ENCODE results near the gene KRT24. TPM values are rescaled to one million over a fixed set of nuclear protein-coding genes. Genes with fewer than 3 reads are reported as not detected.

KRT24 gene
- total RNA-seq, 2 donors from 2014 or later, result 0.46 to 1.3 TPM

DNA sequence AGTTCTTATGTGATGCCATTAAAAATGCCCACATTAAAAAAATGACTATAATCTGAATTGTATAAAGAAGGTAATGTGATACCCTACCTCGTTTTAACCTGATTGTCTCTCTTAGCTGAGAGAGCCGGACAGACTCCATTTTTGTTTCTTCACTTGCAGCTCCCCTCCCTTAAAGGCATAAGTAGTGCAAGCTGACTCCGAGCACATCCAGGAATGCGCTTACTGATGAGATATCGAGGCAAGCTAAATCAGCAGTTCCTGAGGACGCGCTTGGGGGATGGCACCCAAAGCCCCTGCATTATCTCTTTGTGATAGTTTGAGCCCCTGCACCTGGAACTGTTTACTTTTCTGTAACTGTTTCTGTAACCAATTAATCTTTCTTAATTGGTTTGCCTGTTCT is 6.3 kb downstream of the KRT24 start:
- intact Hi-C loops (cut with DNase I, micrococcal nuclease), result no loop called here
- ATAC-seq (no peak), DNase-seq (no peak)

DNA sequence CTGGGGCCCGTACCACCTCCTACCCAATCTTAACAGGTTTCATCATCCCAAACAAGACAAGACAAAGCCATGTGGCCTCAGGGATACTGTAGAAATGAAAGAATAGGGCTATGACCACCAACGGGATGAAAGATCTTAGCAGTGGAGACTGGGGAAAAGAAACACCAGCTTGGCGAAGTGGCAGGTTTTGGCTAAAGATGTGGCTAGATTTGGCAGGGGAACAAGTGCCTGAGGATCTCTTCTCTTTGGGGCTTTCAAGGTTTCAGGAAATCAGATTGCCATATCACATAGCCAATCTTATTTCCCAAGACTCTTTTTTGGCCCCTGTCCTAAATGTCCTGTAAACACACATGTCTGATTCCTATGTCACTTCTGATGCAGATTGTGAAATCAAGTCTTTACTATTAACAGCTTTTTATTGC is 6.9 kb downstream of the KRT24 start:
- ATAC-seq (no peak), DNase-seq (no peak)
- intact Hi-C loops (cut with DNase I, micrococcal nuclease), result no loop called here

DNA sequence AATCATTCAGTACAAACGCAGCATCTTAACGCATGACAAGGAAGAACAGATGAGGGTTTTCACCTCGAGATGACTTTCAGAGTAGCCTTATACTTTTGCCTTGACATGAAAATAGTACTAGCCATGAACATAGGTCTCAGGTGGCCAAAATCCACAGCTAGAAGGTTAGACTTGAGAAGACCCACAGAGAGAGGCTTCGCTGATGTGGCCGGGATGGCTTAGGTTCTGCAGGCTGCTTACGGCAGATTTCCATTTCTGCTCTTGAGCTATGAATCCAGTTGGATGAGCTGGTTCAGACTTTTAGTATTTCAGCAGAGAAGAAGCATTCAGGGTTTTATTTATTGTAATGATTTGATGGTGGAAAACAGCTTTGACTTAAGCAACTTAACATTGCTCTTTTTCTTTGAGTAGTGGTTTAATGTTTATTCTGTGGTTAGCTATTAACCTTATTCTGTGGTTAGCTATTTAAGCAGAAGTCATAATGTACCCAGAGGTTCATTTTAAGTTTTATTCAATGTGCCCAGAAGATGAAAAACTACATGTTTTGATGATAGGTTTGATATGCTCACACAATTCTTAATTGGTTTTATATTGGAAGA is 7.6 kb downstream of the KRT24 start:
- ATAC-seq, result no peak
- DNase-seq, result no peak
- intact Hi-C loops (cut with DNase I, micrococcal nuclease), result no loop called here

DNA sequence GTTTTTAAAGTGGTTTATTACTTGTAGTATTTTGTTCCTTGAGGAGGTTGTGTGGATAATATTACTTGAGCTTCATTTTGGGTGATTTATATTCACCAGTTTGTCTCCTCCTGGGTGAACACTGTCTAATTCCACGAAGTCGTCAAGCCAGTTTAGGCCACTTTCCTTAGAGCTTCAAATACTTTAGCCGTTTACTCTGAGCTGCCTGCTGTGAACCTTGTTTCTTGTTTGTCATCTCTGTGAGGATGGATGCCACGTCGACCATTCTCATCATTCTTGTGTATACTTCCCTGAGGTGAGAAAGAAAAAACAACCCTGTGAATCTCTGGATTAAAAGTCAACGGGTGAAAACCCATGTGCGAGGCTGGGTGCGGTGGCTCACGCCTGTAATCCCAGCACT is 9.0 kb downstream of the KRT24 start:
- DNase-seq (no peak), ATAC-seq (no peak)
- intact Hi-C loops (cut with DNase I, micrococcal nuclease), result no loop called here

DNA sequence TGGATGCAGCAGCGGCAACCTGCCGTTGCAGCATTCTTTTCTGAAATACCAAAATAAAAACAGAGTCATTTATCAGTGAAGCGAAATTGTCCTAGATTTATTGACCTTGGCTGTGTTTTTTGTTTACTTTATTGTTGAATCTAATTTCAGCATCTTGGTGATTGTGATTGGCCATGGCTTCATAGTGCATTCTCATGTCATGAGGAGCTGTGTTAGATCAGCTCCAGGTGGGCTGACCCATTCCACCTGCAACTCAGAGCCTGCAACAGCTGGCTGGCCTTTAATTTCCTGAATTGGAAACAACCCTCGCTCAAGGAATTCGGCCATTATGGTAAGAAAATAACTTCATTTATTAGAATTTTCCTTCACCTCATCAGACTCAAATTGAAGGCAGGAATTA is 16.4 kb downstream of the KRT24 start:
- intact Hi-C loops (cut with DNase I, micrococcal nuclease), result no loop called here
- DNase-seq (no peak), ATAC-seq (no peak)

DNA sequence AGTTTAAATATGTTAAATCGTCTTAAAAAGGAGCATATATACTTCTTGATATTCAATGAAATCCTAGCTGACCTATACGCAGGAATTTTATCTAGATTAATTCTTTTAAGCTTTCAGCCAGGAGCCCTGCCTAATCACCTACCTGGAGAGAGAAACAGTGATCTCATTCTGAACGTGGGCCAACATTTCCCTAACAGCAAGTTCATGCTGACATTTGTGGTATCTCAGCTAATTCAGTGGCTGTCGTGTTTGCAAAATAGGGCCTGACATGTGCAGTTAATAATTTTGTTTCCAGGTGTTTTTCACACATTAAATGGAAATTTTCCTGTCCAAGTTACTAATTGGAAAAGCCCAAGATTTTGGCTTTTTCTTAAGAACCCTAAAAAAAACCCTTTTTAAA is 17.4 kb downstream of the KRT24 start:
- DNase-seq, result no peak
- intact Hi-C loops (cut with DNase I, micrococcal nuclease), result no loop called here
- ATAC-seq, result no peak

DNA sequence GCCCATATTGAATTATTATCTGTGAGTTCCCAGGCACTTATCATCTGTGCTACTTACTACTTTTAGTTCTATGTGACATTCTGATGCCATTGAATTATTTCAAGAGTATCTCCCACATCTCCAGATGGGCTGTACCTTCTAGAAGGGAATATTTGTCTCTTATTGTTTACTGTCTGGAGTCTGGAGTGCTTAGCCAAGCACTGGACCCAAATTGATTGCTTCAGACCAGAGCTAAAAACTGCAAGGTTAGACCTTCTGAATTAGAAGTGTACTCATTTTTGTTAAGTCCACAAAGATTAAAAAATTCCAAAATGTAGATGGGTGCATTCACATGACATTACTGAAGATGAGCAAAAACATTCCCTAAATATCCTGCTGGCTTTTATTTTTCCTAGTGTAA is 22.6 kb downstream of the KRT24 start:
- ATAC-seq (no peak), DNase-seq (no peak)
- intact Hi-C loops (cut with DNase I, micrococcal nuclease), result no loop called here

DNA sequence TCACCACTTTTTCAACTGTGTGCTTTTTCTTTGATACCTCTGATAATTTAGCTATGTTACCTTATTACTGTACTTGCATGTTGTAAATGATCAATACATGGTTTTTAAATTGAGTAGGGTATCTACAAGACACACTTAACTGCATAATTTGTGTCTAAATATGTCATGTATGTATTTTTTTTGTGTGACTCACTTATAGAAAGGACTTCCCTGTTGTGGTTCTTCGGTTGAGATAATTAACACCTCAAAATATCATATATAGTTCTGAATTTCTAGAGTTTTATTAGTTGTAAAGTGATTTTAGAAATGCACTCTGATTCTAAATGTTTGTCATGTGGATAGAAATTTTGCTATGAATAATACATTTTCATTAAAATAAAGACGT is 24.0 kb downstream of the KRT24 start:
- ATAC-seq (no peak), DNase-seq (no peak)
- intact Hi-C loops (cut with DNase I, micrococcal nuclease), result no loop called here

DNA sequence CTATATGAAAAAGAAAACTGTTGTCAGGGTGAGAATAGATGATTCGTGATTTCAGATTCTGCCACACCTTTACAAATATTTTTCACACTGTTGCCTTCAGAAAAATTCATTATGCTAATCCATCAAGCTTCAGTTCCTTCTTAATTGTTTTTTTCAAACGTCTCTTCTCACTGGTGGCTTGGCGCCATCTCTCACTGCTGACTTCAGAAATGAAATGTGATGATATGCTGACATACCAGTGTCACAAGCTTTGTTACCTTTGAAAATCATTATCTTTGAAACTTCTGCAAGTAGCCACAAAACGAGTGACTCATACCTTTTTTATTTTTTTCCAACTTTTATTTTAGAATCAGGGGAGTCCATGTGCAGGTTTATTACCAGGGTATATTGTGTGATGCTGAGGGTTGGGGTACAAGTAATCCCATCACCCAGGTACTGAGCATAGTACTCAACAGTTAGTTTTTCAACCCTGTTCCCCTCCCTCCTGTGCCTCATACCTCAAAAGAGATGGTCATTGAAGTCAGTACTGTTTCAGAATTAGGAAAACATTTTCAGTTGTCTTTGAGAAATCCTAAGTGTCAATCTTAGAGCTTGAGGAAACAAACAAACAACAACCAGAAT is 24.5 kb downstream of the KRT24 start:
- no peak for ATAC-seq
- intact Hi-C loops (cut with DNase I, micrococcal nuclease), result no loop called here
- no peak for DNase-seq

DNA sequence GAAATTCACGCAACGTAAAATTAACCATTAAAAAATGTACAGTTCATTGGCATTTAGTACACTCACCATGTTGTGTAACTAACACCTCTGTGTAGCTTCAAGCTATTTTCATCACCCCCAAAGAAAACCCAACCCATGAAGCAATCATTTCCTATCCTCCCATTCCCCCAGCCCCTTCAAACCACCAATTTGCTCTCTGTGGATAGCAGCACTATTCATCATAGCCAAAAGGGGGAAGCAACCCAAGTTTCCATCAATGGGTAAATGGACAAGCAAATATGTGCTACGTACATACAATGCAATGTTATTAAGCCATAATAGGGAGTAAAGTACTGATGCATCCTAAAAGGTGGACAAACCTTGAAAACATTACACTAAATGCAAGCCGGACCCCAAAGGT is 27.6 kb downstream of the KRT24 start:
- DNase-seq, result no peak
- intact Hi-C loops (cut with DNase I, micrococcal nuclease), result no loop called here

DNA sequence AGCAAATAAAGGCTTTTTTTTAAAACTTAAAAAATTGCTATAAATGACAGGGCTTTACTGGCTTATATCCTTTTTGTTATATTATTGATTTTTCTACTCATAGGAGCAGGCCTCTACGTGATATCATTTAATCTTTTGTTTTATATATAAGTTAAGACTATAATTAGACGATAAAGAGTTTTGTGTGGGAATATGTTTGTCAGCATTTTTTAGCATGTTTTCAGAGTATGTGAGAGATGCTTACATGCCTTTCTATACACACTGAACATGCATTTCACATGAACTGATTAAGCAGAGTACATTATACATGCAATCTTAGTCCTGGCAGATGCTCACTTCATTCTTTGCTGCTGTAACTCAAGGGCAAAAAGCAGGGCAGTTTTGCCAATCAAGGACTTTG is 30.9 kb downstream of the KRT24 start:
- no peak for DNase-seq
- intact Hi-C loops (cut with DNase I, micrococcal nuclease), result no loop called here
- no peak for ATAC-seq

More for the DNA sequence above, 27.6 kb downstream of the KRT24 start:
- no peak for ATAC-seq

DNA sequence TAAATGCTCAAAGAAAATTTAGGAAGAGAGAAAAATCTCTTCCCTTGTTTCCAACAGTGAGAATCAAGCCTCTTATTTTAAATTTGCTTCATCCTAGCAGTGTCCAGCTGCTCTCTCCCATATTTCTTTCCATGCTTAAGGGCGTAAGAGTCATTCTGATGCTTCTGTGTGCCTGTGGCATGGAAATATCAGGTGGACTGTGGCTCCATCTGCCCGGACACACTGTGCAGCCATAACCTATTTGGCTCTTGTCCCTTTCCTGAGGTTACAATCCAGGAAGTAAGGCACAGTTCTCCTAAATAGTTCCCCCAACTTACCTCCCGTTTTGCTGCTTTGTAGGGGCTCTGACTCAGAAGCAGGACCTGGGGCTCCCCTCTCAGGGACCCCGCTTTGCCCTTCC is 32.3 kb downstream of the KRT24 start:
- ATAC-seq, result no peak
- no peak for DNase-seq
- intact Hi-C loops (cut with DNase I, micrococcal nuclease), result no loop called here

DNA sequence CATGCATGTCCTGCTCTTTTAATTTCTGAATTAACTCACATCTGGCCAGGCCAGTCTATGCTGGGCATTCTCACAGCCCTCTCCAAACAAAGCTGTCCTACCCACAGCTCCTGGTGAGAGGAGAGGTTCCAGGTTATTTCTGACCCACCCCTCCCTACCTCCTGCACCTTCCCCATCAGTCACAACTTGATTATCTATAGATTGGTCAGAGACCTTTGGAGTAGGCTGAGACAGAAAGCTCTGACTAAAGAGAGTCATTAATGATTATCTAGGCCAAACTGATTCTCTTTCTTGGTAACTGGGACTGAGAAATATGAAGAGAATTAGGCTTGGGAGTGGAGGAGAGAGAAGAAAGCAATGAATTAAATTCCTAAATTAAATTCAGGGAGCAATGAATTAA is 37.2 kb downstream of the KRT24 start:
- intact Hi-C loops (cut with DNase I, micrococcal nuclease), result no loop called here
- no peak for DNase-seq
- ATAC-seq, result no peak

DNA sequence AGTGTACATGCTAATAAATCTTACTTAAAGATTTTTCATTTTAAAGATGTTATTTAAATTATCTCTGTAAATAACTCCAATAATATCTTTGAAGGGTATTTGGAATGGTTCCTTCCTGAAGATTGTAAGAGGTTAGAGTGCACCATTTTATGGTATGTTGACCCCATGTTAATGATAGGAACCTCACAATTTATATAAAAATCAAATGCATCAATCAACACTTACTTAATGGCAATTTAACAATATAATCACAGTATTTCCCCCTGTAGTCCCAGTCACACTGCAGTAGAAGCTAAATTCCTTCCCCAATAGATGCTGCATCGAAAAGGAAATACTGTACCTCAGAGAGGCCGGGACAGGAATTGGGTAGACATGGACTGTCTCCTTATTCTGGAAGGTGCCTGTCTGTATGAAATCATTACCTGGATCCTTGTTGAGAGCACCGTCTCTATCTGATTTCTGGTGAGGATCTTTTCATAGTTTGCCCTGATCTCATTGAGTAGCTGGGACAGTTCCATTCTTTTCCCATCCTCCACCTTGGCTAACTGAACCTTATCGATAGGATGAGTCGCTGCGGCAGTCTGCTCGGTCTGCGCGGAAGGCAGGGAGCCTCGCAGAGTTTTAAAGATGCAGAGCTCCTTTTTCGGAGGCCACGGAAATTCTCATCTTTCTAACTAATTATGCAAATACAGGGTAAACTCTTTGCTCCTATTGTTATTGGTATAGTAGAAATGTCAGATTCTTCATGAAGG is 38.8 kb downstream of the KRT24 start, which contains the start of gene KRT222:
Gene KRT222, minus strand, starts transcription at position 596 of the 752 bp plus-strand sequence. Its CDS starts 78 bp downstream, at position 518.
- no peak for ATAC-seq
- DNase-seq, result no peak
- intact Hi-C loops (cut with DNase I, micrococcal nuclease), result no loop called here

DNA sequence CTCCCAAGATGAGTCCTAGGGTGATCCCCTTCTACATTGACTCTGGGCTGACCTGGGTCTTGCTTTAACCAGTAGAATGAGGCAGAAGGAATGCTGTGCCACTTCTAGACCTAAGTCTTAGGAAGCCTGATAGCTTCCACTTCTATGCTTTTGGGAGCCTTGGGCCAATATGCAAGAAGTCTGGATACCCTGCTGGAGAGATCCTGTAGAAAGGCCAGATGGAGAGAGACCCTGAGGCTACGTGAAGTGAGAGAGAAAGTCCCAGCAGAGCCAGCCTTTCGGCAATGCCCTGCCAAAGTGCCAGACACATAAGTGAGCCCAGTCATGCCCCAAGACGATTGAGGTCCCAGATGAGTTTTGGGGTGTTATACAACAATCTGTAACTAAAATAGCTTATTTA is 40.3 kb downstream of the KRT24 start:
- intact Hi-C loops (cut with DNase I, micrococcal nuclease), result no loop called here
- ATAC-seq (no peak), DNase-seq (no peak)

DNA sequence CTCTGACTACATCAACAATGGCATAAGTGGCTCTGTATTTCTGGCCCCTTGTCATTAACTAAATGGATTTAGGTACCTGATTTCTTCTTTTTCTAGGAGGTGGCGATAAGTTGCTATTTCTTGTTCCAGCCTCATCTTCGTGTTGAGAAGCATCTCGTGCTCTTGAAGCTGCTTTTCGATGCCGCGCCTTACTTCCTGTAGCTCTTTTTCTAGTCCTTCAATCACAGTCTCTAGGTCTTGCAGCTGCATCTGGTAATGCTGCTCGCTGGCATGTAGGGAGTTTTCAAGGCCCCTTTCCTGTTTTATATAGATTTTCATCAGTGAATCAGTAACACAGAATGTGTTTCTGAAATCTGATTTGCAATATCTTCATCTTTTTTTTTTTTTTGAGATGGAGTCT is 43.6 kb downstream of the KRT24 start:
- no peak for DNase-seq
- no peak for ATAC-seq
- intact Hi-C loops (cut with DNase I, micrococcal nuclease), result no loop called here

DNA sequence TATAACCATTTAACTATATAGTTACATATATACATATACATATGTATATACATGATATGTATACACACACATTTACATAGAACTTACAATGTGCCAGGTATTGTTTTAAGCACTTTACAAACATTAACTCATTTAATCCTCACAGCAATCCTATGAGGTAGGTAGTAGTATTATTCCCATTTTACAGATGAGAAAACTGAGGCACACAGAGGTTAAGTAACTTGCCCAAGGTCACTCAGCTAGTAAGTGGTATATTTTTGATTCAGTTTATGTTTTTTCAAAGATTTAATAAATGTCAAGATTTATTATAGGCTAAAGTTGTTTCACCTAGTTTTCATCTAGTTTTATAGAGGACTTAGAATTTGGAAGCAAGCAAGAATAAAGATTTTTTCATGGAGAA is 45.2 kb downstream of the KRT24 start:
- intact Hi-C loops (cut with DNase I, micrococcal nuclease), result no loop called here
- DNase-seq, result no peak
- ATAC-seq, result no peak

DNA sequence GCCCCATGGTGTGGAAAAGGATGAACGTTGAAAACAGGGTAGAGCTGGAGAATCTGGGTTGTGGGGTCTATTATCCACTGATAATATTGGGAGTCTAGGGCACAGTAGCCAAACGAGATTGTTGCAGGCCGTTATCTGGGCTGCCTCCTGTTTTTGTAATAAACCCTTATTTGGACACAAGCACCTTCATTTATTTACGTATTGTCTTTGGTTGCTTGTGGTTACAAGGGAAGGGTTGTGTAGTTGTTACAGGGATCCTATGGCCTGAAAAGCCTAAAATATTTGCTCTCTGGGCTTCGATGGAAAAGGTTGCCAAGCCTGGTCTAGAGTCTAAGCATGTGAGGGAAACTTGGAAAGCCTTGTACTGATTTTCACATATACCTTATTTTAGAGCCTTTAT is 51.6 kb downstream of the KRT24 start:
- ATAC-seq (no peak), DNase-seq (no peak)
- intact Hi-C loops (cut with DNase I, micrococcal nuclease), result no loop called here

DNA sequence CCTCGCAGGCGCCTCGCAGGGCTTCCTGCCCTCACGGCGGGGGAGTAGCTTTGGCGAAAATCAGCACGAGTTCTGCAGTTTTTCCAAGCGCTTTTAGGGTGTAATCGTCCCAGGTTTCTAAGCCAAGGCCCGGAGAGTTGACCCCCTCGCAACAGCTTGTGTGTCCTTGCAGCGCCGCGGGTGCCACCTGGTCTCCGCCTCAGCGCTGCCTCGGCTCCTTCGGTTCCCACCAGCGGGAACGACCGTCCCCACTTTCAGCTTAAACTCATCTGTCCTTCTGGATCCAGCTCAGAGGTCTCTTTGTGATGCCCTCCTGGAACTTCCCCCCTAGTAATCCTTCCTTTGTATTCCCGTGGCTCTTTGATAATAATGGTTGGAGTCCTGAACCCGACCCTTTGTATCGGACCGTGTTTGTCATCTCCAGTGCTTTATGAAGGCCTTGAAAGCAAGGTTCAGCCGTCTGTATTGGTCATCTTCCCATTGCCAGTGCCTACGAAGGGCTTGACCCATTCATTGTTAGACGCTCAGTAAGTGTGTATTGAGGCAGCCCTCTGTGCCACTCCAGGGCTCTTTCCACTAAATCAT is 55.1 kb downstream of the KRT24 start:
- ATAC-seq, result peak; percentile 57
- no peak for DNase-seq
- intact Hi-C loops (cut with DNase I, micrococcal nuclease), result no loop called here

Data from left colon (tissue), 2 donors.